Activated CD4-positive, CD25-positive, alpha-beta regulatory T cell (primary cell): ENCODE results near the gene ATP1A2.

ENCODE experiments used
- DNase-seq, 4 experiments: peaks; one replicate each; lab custom pipeline; 2025; lab: John Stamatoyannopoulos, UW

The ATP1A2 gene

DNA sequence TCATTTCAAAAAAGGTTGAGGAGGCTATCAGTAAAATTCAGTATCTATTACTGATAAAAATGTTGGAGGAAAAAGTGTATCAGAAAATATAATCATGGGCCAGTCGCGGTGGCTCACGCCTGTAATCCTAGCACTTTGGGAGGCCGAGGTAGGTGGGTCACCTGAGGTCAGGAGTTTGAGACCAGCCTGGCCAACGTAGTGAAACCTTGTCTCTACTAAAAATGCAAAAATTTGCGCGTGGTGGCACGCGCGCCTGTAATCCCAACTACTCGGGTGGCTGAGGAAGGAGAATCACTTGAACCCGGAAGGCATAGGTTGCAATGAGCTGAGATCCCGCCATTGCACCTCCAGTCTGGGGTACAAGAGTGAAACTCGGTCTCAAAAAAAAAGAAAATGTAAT is 30.5 kb downstream of the ATP1A2 start:
- no peak for DNase-seq

DNA sequence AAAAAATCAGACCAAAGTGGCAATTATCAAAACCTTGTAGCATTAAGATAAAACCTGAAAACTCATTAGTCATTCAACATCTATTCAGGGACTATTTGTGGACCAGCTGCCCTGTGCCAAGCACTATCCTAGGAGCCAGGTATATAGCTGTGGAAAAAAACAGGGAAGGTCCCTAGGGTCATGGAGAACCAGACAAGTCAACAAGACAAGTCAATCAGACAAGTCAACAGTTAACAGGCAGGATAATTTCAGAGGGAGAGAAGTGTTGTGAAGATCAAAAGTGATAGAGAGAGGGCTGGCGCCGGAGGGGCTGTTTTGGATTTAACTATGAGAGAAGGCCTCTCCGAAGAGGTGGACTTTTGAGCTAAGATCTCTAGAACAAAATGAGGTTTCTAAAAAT is 32.6 kb downstream of the ATP1A2 start:
- DNase-seq = no peak

DNA sequence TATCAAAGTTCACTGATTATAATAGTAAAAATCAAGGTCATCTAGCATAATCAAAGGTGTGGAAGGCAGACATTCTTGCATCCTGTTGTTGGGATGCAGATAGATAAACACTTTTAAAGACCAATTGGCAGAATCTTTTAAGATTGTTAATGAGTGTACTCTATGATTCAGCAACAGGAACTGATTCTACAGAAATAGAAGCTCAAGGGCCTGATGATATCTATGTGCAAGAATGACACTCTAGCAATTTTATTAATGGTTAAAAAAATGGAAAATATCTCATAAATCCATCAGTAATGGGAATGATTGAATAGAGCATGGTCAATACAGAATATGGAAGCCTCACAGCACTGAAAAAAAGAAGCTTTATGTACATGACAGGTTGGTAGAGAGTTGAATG is 33.7 kb downstream of the ATP1A2 start:
- DNase-seq = no peak

DNA sequence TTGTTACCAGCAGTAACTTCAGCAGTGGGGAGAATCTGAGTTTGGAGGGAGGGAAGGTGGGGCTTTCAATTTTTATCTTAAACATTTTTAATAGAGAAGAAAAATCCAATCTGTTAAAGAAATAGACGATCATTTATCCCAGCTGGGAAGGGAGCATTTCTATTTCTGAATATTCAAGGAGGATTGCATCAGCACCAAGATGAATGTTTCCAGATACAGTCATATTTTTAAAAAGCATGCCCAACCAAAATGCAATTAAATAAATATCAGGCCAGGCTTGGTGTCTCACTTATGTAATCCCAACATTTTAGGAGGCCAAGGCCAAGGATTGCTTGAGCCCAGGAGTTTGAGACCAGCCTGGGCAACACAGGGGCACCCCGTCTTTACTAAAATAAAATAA is 34.2 kb downstream of the ATP1A2 start:
- DNase-seq = no peak

DNA sequence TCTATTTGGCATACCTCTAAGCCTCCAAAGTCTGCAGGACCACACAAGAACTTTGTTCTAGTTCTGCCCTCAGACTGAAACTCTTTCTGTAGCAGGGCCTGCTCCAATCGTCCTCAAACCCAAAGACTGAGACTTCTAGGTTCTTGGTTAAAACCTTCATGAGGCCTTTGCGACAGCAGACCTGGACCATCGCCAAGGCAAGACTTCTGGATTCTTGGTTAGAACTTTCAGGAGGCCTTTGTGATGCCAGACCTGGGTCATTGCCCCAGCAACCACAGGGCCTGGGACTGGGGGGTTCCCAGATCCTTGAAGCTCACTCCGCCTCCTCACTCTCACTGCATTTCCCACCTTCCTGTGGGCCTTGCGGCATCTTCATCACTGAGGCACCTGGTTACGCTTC is 35.7 kb downstream of the ATP1A2 start, which contains the start of gene ATP1A4:
Gene ATP1A4 (plus strand): TSS at position 301 of the 400 bp plus-strand sequence. CDS start 438 bp downstream, outside the sequence.
- DNase-seq = no peak

DNA sequence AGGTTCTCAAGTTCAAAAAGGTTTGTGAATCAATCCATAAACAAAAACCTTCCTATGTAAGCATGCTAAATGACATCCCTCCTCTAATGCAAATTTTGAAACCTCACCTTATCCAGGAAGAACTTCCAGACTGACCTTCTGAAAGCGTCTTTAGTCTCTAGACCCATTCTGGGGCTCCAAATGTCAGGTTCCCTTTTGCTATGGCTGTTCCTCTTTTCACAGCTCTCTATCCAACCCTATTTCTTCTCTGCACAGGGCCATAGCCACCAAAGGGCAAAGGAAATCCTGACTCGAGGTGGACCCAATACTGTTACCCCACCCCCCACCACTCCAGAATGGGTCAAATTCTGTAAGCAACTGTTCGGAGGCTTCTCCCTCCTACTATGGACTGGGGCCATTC is 39.2 kb downstream of the ATP1A2 start:
- DNase-seq = no peak

GRCh38 chr1:160156361-160156760 is 40.8 kb downstream of the ATP1A2 start:
- no peak for DNase-seq

GRCh38 chr1:160157174-160157573 is 41.6 kb downstream of the ATP1A2 start:
- DNase-seq = no peak

DNA sequence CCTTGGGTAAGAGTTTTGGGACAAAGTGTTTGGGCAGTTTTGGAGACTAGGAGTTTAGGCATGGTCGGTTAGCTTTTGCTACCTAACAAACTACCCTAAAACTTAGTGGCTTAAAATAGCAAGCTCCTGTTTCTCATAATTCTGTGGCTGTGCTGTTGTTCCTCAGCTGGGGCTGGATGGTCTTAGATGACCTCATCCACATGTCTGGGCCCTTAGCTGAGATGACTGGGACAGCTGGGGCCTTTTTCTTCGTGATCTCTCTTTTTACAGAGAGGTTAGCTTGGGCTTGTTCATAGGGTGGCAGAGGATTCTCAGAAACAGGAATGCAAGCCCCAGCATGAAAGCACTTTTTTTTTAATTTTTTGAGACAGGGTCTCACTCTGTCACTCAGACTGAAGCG is 42.5 kb downstream of the ATP1A2 start:
- no peak for DNase-seq

DNA sequence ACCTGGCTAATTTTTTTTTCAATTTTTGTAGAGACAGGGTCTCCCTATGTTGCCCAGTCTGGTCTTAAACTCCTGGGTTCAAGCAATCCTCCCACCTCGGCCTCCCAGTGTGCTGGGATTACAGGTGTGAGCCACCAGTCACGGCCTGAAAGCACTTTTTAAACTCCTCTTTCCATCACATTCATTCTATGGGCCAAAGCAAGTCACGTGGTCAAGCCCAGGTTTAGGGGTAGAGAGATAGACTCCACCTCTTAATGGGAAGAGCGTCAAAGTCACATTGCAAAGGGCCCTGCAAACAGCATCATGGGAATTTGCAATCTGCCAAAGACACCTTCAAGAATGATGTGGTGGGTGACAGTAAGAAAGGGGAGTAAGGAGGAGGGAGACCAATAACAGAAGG is 43.0 kb downstream of the ATP1A2 start:
- DNase-seq = no peak

DNA sequence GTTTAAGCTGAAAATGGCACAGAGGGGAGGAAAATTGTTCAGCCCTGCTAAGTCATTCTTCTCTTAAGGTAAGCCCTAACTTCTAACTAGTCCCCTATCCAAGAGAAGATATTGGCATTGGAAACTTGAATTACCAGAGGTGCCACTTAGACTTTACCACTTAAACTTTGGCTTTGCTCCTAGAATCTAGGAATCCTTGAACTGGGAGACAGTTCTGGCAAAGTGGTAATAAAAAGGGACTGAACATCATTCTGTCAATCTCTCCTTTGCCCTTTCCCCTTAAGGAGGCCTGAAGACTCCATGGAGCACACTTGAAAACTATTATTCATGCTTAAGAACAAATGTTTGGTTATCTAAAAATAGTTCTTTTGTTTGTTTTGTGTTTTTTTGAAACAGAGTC is 44.3 kb downstream of the ATP1A2 start:
- no peak for DNase-seq

DNA sequence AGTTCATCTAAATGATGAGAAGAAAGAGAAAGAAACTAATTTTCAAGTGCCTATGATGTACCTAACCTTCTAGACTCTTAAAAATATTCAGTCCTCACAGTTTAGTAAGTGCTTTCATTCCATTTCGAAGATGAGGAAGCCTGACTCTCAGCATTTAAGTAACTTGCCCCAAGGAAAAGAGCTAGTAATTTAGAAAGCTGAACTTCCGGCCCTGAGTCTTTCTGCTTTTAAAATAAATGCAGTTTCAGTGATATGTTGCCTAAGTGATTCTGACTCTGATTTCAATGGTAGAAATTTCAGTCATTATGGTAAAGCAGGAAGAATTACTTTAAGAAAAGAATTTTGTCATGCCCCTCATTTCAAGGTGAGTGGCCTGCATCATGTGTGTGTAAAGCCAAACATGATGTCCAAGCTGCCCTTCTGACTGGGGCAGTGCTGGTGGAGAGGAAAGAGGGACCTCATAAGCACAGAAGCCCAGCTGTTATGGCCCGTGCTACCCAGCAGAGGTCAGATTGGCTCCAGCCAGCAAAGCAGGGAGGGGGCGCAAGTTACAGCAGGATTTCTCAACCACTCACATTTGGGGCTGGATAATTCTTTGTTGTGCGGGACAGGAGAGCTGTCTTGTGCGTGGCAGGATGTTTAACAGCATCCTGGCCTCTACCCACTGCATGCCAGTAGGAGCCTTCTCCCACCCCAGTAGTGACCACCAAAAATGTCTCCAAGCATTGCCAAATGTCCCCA is 46.6 kb downstream of the ATP1A2 start:
- DNase-seq = no peak

GRCh38 chr1:160162931-160163330 is 47.4 kb downstream of the ATP1A2 start:
- no peak for DNase-seq

DNA sequence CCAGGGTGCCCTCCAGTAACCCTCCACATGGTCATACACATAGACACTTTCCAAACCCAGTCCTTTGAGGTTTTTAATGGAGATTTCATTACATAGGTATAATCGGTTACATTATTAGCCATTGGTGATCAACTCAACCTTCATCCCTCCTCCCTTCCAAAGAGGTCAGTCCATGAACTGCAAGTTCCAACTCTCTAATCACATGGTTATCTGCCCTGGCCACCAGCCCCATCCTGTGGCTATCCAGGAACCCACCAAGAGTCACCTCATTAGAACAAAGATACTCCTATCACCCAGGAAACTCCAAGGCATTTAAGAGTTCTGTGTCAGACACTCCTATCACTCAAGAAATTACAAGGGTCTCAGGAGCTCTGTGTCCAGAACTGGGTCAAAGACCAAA is 48.1 kb downstream of the ATP1A2 start:
- no peak for DNase-seq

- no peak for DNase-seq
Observed at GRCh38 chr1:160164121-160164520, 48.6 kb downstream of the ATP1A2 start.

DNA sequence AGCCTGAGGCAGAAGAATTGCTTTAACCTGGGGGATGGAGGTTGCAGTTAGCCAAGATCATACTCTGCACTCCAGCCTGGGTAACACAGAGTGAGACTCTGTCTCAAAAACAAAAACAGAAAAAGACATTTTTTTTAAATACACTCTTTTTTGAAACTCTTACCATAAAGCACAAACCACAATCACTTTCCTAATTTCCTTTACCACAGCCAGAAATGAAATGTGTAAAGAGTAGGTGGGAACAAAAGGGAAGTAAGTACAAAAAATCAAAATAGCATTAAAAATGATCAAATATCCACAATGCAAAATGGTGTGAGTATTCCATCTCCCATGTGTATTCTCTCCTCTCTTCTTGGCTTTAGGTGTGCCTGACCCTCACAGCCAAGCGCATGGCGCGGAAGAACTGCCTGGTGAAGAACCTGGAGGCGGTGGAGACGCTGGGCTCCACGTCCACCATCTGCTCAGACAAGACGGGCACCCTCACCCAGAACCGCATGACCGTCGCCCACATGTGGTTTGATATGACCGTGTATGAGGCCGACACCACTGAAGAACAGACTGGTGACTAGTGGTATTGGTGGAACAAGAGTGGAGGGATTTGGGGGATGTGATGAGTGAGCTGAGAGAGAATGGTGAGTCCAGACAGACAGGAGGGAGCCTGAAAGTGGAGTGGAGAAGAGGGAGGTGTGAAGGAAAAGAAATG is 50.8 kb downstream of the ATP1A2 start:
- DNase-seq = no peak

- no peak for DNase-seq
Observed at GRCh38 chr1:160167056-160167455, 51.5 kb downstream of the ATP1A2 start.

DNA sequence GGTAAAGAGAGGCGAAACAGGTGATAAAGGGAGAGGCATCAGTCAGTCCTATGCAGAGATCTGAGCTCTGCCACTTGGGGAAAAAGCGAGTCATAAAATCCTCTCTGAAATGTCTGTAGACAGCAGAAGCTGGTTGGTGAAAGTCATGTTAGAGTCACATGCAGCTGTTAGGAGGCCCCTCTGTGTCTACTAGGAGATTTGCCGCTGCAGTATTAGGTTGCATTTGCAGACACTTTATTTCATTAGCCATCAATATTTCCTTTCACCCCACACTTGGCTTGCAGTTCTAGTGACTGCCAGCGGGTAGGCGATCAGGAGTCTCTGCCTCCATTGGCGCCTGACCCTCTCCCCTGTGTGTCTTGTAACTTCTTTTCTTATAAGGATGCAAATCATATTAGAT is 52.0 kb downstream of the ATP1A2 start:
- no peak for DNase-seq

GRCh38 chr1:160168016-160168415 is 52.5 kb downstream of the ATP1A2 start:
- no peak for DNase-seq

DNA sequence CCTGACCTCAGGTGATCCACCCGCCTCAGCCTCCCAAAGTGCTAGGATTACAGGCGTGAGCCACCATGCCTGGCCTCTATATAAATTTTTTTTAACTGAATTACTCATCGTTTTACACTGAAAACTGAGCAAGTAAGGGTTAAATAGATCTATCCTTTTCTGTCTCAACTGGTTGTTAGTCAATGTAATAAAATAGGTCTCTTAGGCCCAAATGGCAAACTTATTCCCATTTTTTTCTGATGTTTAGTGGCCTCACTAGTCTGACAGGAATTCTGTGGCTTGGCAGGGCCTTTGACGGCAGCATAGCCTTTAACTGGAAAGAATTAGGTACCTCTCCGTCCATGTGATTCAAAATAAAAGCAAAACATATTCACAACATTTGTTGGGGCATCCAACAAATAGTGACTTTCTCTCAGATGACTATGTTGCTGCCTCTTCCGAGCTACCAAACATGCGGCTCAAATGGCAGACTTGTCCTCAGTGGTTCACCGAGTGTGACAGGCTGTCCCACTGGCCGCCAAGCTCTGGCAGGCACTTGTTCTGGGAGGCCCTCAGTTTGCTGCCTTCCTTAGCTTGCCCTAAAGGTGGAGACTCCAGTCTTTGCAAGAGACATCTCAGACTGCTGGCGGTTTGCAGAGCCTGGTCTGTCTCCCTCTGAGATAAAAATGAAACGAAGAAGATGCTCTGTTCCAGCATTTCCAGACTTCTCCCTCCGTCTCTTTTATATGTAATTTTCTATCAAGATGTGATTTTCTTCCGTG is 53.2 kb downstream of the ATP1A2 start:
- no peak for DNase-seq

DNA sequence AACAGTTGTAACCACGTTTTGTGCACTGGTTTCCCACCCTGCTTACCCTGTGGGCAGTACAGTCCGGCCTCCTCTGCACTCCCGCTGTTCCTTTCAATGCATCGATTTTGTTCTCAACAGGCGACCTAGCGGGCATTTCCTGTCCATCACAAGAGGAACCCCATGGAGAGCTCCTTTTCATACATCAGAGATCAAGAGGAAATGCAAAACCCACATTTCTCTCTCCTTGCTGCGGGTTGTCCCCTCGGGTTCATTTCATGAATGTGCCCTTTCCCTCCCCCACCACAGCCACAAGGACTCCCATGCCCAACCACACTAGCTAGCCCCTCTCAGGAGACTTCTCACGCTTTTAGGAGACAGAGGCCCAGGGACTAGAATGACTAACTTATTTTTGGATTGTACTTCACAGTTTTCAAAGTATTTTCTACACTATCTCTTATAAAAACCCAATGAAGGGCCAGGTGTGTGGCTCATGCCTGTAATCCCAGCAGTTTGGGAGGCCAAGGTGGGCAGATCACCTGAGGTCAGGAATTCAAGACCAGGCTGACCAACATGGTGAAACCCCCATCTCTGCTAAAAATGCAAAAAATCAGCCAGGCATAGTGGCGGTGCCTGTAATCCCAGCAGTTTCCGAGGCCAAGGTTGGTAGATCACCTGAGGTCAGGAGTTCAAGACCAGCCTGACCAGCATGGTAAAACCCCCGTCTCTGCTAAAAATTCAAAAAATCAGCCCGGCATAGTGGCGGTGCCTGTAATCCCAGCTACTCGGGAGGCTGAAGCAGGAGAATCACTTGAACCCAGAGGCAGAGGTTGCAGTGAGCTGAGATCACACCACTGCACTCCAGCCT is 54.2 kb downstream of the ATP1A2 start:
- DNase-seq = no peak

DNA sequence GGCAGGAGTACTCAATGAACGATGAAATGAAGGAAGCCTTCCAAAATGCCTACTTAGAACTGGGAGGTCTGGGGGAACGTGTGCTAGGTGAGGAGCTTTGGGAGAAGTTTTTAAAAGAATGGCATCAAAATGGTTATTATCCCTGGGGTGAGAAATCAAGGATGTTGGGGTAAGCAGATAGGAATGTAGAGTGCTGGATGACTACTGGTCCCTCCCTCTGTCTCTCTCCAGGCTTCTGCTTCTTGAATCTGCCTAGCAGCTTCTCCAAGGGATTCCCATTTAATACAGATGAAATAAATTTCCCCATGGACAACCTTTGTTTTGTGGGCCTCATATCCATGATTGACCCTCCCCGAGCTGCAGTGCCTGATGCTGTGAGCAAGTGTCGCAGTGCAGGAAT is 55.8 kb downstream of the ATP1A2 start:
- no peak for DNase-seq
